Hematopoietic multipotent progenitor cell treated with erythropoietin and hydrocortisone succinate and interleukin-3 and kit ligand, for 15 days (in vitro differentiated cells): Measurements from ENCODE around the gene PLD4.
"Not testable (repeated sequence)": the region's sequence is repeated elsewhere in the genome, so short reads cannot be mapped to it uniquely, and the experiment has no call there.

Source experiments
- DNase-seq: peaks from one replicate; pipeline ENCODE4 v3.0.0-alpha.2; 2015; ENCODE audit warnings: low spot score

PLD4 gene

DNA sequence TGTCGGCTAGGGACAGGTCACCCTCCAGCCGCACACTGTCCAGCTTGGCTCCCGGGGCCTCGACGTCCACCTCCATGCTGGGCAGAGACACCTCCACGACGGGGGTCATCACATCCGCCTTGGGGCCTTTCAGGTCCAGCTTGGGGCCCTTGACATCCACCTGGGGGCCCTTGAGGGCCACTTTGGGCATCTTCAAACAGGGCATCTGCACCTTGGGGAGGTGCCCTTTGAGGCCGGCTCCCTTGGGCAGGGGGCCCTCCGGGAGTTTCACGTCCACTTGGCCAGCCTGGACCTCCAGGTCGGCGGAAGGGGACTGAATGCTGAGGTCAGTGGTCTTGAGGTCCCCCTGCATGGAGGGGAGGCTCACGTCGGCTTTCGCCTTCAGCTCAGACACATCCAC, 17.9 kb downstream of the PLD4 start:
- DNase-seq = no peak

DNA sequence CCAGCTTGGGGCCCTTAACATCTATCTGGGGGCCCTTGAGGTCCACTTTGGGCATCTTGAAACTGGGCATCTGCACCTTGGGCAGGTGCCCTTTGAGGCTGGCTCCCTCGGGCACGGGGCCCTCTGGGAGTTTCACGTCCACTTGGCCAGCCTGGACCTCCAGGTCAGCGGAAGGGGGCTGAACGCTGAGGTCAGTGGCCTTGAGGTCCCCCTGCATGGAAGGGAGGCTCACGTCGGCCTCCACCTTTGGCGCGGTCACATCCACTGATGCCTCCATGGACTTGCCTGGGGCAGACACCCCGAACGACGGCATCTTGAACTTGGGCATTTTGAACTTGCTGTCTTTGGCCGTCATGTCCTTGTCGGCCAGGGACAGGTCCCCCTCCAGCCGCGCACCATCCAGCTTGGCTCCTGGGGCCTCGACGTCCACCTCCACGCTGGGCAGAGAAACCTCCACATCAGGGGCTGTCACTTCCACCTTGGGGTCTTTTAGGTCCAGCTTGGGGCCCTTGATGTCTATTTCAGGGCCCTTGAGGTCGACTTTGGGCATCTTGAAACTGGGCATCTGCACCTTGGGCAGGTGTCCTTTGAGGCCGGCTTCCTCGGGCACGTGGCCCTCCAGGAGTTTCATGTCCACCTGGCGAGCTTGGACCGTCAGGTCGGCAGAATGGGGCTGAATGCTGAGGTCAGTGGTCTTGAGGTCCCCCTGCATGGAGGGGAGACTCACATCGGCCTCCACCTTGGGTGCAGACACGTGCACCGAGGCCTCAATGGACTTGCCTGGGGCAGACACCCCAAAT, 18.7 kb downstream of the PLD4 start:
- not testable (repeated sequence) for DNase-seq

DNA sequence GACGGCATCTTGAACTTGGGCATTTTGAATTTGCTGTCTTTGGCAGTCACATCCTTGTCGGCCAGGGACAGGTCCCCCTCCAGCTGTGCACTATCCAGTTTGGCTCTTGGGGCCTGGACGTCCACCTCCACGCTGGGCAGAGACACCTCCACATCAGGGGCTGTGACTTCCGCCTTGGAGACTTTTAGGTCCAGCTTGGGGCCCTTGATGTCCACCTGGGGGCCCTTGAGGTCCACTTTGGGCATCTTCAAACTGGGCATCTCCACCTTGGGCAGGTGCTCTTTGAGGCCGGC, 19.3 kb downstream of the PLD4 start:
- not testable (repeated sequence) for DNase-seq

DNA sequence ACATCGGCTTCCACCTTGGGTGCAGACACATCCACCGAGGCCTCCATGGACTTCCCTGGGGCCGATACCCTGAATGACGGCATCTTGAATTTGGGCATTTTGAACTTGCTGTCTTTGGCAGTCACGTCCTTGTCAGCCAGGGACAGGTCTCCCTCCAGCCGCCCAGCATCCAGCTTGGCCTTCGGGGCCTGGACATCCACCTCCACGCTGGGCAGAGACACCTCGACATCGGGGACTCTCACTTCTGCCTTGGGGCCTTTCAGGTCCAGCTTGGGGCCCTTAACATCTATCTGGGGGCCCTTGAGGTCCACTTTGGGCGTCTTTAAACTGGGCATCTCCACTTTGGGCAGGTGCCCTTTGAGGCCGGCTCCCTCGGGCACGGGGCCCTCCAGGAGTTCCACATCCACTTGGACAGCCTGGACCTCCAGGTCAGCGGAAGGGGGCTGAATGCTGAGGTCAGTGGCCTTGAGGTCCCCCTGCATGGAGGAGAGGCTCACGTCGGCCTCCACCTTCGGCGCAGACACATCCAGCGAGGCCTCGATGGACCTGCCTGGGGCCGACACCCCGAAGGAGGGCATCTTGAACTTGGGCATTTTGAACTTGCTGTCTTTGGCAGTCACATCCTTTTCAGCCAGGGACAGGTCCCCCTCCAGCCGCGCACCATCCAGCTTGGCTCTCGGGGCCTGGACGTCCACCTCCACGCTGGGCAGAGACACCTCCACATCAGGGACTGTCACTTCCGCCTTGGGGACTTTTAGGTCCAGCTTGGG, 19.9 kb downstream of the PLD4 start:
- DNase-seq = not testable (repeated sequence)

DNA sequence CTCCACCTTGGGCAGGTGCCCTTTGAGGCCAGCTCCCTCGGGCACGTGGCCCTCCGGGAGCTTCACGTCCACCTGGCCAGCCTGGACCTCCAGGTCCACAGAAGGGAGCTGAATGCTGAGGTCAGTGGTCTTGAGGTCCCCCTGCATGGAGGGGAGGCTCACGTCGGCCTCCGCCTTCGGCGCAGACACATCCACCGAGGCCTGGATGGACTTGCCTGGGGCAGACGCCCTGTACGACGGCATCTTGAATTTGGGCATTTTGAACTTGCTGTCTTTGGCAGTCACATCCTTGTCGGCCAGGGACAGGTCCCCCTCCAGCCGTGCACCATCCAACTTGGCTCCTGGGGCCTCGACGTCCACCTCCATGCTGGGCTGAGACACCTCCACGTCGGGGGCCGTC, 20.6 kb downstream of the PLD4 start:
- DNase-seq = not testable (repeated sequence)

DNA sequence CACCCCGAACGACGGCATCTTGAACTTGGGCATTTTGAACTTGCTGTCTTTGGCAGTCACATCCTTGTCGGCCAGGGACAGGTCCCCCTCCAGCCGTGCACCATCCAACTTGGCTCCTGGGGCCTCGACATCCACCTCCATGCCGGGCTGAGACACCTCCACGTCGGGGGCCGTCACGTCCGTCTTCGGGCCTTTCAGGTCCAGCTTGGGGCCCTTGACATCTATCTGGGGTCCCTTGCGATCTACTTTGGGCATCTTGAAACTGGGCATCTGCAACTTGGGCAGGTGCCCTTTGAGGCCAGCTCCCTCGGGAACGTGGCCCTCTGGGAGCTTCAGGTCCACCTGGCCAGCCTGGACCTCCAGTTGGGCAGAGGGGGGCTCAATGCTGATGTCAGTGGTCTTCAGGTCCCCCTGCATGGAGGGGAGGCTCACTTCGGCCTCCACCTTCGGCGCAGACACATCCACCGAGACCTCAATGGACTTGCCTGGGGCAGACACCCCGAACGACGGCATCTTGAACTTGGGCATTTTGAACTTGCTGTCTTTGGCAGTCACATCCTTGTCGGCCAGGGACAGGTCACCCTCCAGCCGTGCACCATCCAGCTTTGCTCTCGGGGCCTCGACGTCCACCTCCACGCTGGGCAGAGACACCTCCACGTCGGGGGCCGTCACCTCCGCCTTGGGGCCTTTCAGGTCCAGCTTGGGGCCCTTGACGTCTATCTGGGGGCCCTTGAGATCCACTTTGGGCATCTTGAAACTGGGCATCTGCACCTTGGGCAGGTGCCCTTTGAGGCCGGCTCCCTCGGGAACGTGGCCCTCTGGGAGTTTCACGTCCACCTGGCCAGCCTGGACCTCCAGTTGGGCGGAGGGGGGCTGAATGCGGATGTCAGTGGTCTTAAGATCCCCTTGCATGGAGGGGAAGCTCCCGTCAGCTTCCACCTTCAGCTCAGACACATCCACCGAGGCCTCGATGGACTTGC, 21.6 kb downstream of the PLD4 start:
- not testable (repeated sequence) for DNase-seq

DNA sequence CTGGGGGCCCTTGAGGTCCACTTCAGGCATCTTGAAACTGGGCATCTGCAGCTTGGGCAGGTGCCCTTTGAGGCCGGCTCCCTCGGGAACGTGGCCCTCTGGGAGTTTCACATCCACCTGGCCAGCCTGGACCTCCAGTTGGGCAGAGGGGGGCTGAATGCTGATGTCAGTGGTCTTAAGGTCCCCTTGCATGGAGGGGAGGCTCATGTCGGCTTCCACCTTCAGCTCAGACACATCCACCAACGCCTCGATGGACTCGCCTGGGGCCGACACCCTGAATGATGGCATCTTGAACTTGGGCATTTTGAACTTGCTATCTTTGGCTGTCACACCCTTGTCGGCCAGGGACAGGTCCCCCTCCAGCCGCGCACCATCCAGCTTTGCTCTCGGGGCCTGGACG, 22.5 kb downstream of the PLD4 start:
- not testable (repeated sequence) for DNase-seq

DNA sequence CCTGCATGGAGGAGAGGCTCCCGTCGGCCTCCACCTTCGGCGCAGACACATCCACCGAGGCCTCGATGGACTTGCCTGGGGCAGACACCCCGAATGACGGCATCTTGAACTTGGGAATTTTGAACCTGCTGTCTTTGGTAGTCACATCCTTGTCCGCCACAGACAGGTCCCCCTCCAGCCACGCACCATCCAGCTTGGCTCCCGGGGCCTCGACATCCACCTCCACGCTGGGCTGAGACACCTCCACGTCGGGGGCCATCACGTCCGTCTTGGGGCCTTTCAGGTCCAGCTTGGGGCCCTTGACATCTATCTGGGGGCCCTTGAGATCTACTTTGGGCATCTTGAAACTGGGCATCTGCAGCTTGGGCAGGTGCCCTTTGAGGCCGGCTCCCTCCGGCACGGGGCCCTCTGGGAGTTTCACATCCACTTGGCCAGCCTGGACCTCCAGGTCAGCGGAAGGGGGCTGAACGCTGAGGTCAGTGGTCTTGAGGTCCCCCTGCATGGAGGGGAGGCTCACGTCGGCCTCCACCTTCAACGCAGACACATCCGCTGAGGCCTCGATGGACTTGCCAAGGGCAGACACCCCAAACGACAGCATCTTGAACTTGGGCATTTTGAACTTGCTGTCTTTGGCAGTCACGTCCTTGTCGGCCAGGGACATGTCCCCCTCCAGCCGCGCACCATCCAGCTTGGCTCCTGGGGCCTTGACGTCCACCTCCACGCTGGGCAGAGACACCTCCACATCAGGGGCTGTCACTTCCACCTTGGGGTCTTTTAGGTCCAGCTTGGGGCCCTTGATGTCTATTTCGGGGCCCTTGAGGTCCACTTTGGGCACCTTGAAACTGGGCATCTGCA, 23.4 kb downstream of the PLD4 start:
- DNase-seq = not testable (repeated sequence)

DNA sequence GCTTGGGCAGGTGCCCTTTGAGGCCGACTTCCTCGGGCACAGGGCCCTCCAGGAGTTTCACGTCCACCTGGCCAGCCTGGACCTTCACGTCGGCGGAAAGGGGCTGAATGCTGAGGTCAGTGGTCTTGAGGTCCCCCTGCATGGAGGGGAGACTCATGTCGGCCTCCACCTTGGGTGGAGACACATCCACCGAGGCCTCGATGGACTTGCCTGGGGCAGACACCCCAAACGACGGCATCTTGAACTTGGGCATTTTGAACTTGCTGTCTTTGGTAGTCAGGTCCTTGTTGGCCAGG, 24.0 kb downstream of the PLD4 start:
- DNase-seq = no peak

DNA sequence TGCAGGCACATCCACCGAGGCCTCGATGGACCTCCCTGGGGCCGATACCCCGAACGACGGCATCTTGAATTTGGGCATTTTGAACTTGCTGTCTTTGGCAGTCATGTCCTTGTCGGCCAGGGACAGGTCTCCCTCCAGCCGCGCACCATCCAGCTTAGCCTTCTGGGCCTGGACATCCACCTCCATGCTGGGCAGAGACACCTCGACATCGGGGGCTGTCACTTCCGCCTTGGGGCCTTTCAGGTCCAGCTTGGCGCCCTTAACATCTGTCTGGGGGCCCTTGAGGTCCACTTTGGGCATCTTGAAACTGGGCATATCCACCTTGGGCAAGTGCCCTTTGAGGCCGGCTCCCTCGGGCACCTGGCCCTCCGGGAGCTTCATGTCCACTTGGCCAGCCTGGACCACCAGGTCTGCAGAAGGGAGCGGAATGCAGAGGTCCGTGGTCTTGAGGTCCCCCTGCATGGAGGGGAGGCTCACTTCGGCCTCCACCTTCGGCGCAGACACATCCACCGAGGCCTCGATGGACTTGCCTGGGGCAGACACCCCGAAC, 24.8 kb downstream of the PLD4 start:
- DNase-seq = not testable (repeated sequence)

DNA sequence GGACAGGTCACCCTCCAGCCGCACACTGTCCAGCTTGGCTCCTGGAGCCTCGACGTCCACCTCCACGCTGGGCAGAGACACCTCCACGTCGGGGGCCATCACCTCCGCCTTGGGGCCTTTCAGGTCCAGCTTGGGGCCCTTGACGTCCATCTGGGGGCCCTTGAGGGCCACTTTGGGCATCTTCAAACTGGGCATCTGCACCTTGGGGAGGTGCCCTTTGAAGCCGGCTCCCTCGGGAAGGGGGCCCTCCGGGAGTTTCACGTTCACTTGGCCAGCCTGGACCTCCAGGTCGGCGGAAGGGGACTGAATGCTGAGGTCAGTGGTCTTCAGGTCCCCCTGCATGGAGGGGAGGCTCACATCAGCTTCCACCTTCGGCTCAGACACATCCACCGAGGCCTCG, 25.3 kb downstream of the PLD4 start:
- no peak for DNase-seq

DNA sequence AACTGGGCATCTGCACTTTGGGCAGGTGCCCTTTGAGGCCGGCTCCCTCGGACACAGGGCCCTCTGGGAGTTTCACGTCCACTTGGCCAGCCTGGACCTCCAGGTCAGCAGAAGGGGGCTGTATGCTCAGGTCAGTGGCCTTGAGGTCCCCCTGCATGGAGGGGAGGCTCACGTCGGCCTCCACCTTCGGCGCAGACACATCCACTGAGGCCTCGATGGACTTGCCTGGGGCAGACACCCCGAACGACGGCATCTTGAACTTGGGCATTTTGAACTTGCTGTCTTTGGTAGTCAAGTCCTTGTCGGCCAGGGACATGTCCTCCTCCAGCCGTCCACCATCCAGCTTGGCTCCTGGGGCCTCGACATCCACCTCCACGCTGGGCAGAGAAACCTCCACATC, 26.0 kb downstream of the PLD4 start:
- not testable (repeated sequence) for DNase-seq

DNA sequence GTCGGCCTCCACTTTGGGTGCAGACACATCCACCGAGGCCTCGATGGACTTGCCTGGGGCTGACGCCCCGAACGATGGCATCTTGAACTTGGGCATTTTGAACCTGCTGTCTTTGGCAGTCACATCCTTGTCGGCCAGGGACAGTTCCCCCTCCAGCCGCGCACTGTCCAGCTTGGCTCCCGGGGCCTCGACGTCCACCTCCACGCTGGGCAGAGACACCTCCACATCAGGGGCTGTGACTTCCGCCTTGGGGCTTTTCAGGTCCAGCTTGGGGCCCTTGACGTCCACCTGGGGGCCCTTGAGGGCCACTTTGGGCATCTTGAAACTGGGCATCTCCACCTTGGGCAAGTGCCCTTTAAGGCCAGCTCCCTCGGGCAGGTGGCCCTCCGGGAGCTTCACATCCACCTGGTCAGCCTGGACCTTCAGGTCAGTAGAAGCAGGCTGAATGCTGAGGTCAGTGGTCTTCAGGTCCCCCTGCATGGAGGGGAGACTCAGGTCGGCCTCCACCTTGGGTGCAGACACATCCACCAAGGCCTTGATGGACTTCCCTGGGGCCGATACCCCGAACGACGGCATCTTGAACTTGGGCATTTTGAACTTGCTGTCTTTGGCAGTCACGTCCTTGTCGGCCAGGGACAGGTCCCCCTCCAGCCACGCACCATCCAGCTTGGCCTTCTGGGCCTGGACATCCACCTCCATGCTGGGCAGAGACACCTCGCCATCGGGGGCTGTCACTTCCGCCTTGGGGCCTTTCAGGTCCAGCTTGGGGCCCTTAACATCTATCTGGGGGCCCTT, 27.4 kb downstream of the PLD4 start:
- DNase-seq = not testable (repeated sequence)

DNA sequence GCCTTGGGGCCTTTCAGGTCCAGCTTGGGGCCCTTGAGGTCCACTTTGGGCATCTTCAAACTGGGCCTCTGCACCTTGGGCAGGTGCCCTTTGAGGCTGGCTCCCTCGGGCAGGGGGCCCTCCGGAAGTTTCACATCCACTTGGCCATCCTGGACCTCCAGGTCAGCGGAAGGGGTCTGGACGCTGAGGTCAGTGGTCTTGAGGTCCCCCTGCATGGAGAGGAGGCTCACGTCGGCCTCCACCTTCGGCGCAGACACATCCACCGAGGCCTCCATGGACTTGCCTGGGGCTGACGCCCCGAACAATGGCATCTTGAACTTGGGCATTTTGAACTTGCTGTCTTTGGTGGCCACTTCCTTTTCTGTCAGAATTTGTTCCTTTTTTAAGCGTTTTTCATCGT, 28.4 kb downstream of the PLD4 start:
- no peak for DNase-seq

DNA sequence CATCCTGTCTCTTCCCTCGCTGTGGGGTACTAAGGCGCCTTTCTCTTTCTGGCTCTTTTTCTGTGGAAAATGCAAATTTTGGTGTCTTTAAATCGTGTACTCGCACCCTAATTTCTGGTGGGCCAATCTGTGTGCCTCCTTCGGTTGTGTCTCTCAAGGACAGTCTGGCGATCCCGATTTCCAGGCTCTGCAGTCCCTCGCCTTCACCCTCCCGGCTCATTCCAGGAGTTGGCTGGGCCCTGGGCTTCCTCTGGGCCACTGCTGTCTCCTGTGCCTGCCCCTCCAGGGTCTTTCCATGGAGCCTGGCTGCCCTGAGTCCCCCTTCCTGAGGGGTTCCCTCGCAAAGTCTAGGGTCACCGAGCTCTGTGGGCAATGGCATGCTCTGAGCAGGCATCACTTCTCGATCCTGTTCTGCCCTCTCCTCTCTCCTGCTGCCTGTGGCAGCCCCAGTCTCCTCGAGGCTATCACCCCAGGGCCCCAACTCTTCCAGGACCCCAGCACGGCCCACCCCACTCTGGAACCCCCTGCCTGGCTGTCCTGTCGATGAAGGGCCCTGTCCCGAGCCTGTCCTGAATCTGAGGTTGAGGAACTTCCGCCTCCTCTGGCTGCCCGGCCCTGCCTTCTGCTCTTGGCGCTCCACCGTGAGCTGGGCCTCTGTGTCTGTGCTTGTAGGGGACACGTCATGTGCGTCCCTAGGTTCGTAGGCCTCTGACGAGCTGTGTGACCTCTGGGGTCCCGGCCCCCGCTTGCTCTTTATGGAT, 29.4 kb downstream of the PLD4 start:
- no peak for DNase-seq

DNA sequence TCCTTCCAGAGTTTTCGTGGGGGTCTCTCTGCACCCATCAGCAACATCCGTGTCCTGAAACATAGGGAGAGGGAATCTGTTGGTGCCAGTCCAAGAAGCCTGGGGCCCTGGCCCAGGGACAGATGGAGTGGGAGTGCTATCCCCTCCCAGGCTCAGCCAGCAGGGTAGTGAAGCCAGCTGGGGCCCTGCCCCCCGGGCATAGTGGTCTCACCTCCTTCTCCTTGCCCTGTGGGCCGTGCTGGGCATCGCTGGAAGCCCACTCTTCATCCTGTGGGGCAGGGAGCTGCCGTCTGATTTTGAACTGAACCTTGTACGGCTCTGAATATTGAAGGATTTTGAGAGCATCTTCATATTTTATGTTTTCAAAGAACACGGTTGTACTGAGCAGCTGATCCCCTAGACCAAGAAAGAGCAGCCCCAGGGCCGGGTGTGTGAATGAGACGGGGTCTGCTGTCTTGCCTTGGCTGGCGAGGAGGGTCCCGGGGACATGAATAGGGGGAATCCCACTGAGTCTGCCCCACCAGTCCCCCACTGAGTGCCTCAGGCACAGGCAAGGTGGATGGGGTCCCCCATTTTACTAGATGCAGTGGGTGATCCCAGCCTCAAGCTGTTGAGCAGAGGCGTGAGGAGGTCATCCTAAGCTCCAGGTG, 30.2 kb downstream of the PLD4 start:
- no peak for DNase-seq

DNA sequence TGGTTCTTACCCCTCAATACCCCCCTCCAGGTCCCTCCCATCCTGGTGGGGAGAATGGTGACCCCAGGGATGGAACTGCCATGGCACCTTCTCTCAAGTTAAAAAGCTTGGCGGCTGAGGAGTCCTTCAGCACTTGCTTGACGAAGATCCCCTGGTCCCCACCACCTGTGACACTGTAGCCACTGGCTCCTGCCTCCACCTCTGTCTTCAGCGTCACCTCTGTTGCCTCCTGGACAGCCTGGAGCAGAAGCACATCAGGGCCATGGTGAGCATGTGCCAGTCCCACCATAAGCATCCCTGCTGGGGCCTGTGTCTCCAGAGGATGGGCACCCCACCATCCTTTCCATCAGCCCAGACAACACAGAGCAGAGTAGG, 30.7 kb downstream of the PLD4 start:
- no peak for DNase-seq

DNA sequence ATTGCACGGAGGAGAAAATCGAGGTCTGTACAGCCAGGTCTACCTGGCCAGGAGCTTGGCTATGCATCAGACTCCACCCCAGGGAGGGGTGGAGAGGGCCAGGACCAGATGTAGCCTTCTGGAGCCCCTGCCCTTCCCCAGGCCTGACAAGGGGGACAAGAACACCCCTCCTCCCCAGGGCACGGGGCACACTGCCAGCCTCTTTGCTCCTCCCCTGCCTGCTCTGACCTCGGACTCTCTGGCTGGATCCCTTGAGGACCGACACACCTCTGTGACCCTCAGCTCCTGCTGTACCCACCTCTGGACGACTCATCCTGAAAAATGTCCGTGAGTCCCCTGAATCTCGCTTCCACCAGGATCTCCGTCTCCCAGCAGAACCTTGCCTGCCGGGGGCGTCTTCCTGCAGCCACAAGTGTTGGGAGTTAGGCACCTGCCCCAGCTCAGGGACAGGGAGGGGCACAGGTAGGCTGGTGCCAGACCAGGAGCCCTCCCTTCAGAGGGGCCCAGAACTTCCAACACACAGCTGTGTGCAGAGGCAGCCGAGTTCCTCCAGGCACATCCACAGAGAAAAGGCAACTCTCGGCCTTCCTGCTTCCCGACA, 31.7 kb downstream of the PLD4 start:
- no peak for DNase-seq
